IPS-18a (cell line): ENCODE data around the gene CDK6.

Experiments used
- H3K27ac ChIP-seq: one replicate; pipeline ENCODE4 v1.5.1; 2013; ENCODE audit warnings: low read length
- H3K27me3 ChIP-seq: one replicate; pipeline ENCODE4 v1.6.1; 2013; ENCODE audit warnings: mild to moderate bottlenecking, low read length; ENCODE audit not compliant: control insufficient read depth, insufficient read depth
- H3K36me3 ChIP-seq: one replicate; pipeline ENCODE4 v1.6.1; 2013; ENCODE audit warnings: low read depth, low read length; ENCODE audit not compliant: control insufficient read depth
- H3K4me1 ChIP-seq: one replicate; pipeline ENCODE4 v1.6.1; 2013; ENCODE audit warnings: low read depth, low read length; ENCODE audit not compliant: control insufficient read depth
- H3K4me3 ChIP-seq: one replicate; pipeline ENCODE4 v1.5.1; 2013; ENCODE audit warnings: low read length
- H3K9ac ChIP-seq: one replicate; pipeline ENCODE4 v1.6.1; 2013; ENCODE audit warnings: mild to moderate bottlenecking, low read length, moderate library complexity
- H3K9me3 ChIP-seq: one replicate; pipeline ENCODE4 v1.6.1; 2013; ENCODE audit warnings: low read depth, low read length; ENCODE audit not compliant: control insufficient read depth

CDK6 gene

GRCh38 chr7:92799446-92800211 is 36.7 kb downstream of the CDK6 start:
- no peak overlapping the region for H3K4me3 ChIP-seq
- no peak overlapping the region for H3K27ac ChIP-seq
- no peaks in the 10 kb centered on the region for H3K4me1 ChIP-seq
- H3K27me3 ChIP-seq, result no peaks in the 10 kb centered on the region
- H3K9me3 ChIP-seq, result no peaks in the 10 kb centered on the region
- no peak overlapping the region for H3K9ac ChIP-seq
- no peaks in the 10 kb centered on the region for H3K36me3 ChIP-seq

GRCh38 chr7:92798517-92799249 is 37.7 kb downstream of the CDK6 start:
- Histone ChIP-seq H3K27ac (no peak overlapping the region), H3K4me1 (no peaks in the 10 kb centered on the region), H3K9me3 (no peaks in the 10 kb centered on the region), H3K27me3 (no peaks in the 10 kb centered on the region), H3K36me3 (no peaks in the 10 kb centered on the region), H3K4me3 (no peak overlapping the region), H3K9ac (no peak overlapping the region)

- Histone ChIP-seq H3K27me3 (no peaks in the 10 kb centered on the region), H3K9me3 (no peaks in the 10 kb centered on the region), H3K9ac (no peak overlapping the region), H3K27ac (no peak overlapping the region), H3K36me3 (no peaks in the 10 kb centered on the region), H3K4me3 (no peak overlapping the region), H3K4me1 (no peaks in the 10 kb centered on the region)
Observed at GRCh38 chr7:92797693-92798092, 38.7 kb downstream of the CDK6 start.

GRCh38 chr7:92797284-92797683 is 39.1 kb downstream of the CDK6 start:
- H3K9me3 ChIP-seq, result no peaks in the 10 kb centered on the region
- no peaks in the 10 kb centered on the region for H3K27me3 ChIP-seq
- H3K27ac ChIP-seq, result no peak overlapping the region
- H3K9ac ChIP-seq, result no peak overlapping the region
- H3K4me1 ChIP-seq, result no peaks in the 10 kb centered on the region
- H3K36me3 ChIP-seq, result no peaks in the 10 kb centered on the region
- no peak overlapping the region for H3K4me3 ChIP-seq

GRCh38 chr7:92794831-92795230 is 41.5 kb downstream of the CDK6 start:
- Histone ChIP-seq H3K4me3 (no peak overlapping the region), H3K9ac (no peak overlapping the region), H3K4me1 (no peaks in the 10 kb centered on the region), H3K9me3 (no peaks in the 10 kb centered on the region), H3K36me3 (no peaks in the 10 kb centered on the region), H3K27ac (no peak overlapping the region), H3K27me3 (no peaks in the 10 kb centered on the region)

GRCh38 chr7:92794391-92794790 is 42.0 kb downstream of the CDK6 start:
- H3K4me1 ChIP-seq, result no peaks in the 10 kb centered on the region
- H3K27ac ChIP-seq, result no peak overlapping the region
- no peak overlapping the region for H3K4me3 ChIP-seq
- no peaks in the 10 kb centered on the region for H3K9me3 ChIP-seq
- H3K9ac ChIP-seq, result no peak overlapping the region
- H3K36me3 ChIP-seq, result no peaks in the 10 kb centered on the region
- no peaks in the 10 kb centered on the region for H3K27me3 ChIP-seq

- Histone ChIP-seq H3K27me3 (no peaks in the 10 kb centered on the region), H3K27ac (no peak overlapping the region), H3K9ac (no peak overlapping the region), H3K4me3 (no peak overlapping the region), H3K9me3 (peaks cover 3% of the 10 kb centered on the region), H3K36me3 (no peaks in the 10 kb centered on the region), H3K4me1 (no peaks in the 10 kb centered on the region)
Observed at GRCh38 chr7:92793656-92794205, 42.6 kb downstream of the CDK6 start.

- Histone ChIP-seq H3K9ac (no peak overlapping the region), H3K27me3 (no peaks in the 10 kb centered on the region), H3K4me3 (no peak overlapping the region), H3K36me3 (no peaks in the 10 kb centered on the region), H3K9me3 (peaks cover 9% of the 10 kb centered on the region), H3K27ac (no peak overlapping the region), H3K4me1 (peaks cover 3% of the 10 kb centered on the region)
Observed at GRCh38 chr7:92790992-92791391, 45.4 kb downstream of the CDK6 start.

- Histone ChIP-seq H3K9me3 (peaks cover 9% of the 10 kb centered on the region), H3K27ac (no peak overlapping the region), H3K4me1 (peaks cover 13% of the 10 kb centered on the region), H3K36me3 (no peaks in the 10 kb centered on the region), H3K4me3 (no peak overlapping the region), H3K9ac (no peak overlapping the region), H3K27me3 (no peaks in the 10 kb centered on the region)
Observed at GRCh38 chr7:92788559-92789183, 47.7 kb downstream of the CDK6 start.

- Histone ChIP-seq H3K9me3 (peaks cover 9% of the 10 kb centered on the region), H3K4me1 (peaks cover 21% of the 10 kb centered on the region), H3K9ac (no peak overlapping the region), H3K27me3 (no peaks in the 10 kb centered on the region), H3K4me3 (no peak overlapping the region), H3K36me3 (no peaks in the 10 kb centered on the region), H3K27ac (no peak overlapping the region)
Observed at GRCh38 chr7:92785923-92786322, 50.5 kb downstream of the CDK6 start.

- no peak overlapping the region for H3K9ac ChIP-seq
- no peak overlapping the region for H3K4me3 ChIP-seq
- H3K36me3 ChIP-seq, result no peaks in the 10 kb centered on the region
- peaks cover 9% of the 10 kb centered on the region for H3K9me3 ChIP-seq
- peaks cover 24% of the 10 kb centered on the region for H3K4me1 ChIP-seq
- H3K27ac ChIP-seq, result no peak overlapping the region
- no peaks in the 10 kb centered on the region for H3K27me3 ChIP-seq
Observed at GRCh38 chr7:92784935-92785334, 51.4 kb downstream of the CDK6 start.
